ENCODE measurements around the gene DIS3L2.
"Not testable (repeated sequence)": the region's sequence is repeated elsewhere in the genome, so short reads cannot be mapped to it uniquely, and the experiment has no call there.

The DIS3L2 gene

GRCh38 chr2:232176587-232176986 lies 215.1 kb downstream of the DIS3L2 start:
- H4K8ac ChIP-seq (ENCODE audit: low read depth, low read length); H3K18ac ChIP-seq (ENCODE audit: low read length); H3K4me1 ChIP-seq (ENCODE audit: control insufficient read depth in 2 of 2, insufficient read depth in 1 of 2, low read depth in 1 of 2, low read length in 2 of 2); H3K9ac ChIP-seq (ENCODE audit: low read depth, low read length, poor library complexity); H3K36me3 ChIP-seq (replicated peaks in 1 of 2; ENCODE audit: control insufficient read depth in 2 of 2, insufficient read depth in 2 of 2, low read length in 2 of 2); H2BK12ac ChIP-seq (ENCODE audit: low read length); H2BK120ac ChIP-seq (ENCODE audit: low read depth, low read length); H2BK5ac ChIP-seq (ENCODE audit: low read length); H3K27ac ChIP-seq (replicated peaks; ENCODE audit: low read length); H3K27me3 ChIP-seq (ENCODE audit: control insufficient read depth in 3 of 3, insufficient read depth in 3 of 3, low read depth in 1 of 3, low read length in 3 of 3); H3K4me3 ChIP-seq (ENCODE audit: low read length in 2 of 2); H2AK5ac ChIP-seq (ENCODE audit: low read depth, low read length); H2AFZ ChIP-seq (ENCODE audit: low read length); DNase-seq (ENCODE audit: low spot score); H2BK15ac ChIP-seq (ENCODE audit: low read length); H3K4me2 ChIP-seq (ENCODE audit: insufficient read depth, low read length, poor library complexity, severe bottlenecking); H3K4ac ChIP-seq (ENCODE audit: low read length); H3K14ac ChIP-seq (ENCODE audit: low read length); H3K23ac ChIP-seq (ENCODE audit: low read depth, low read length, poor library complexity); H3K9me3 ChIP-seq (replicated peaks in 1 of 2; ENCODE audit: control insufficient read depth in 2 of 2, insufficient read depth in 1 of 2, low read depth in 1 of 2, low read length in 2 of 2); H4K91ac ChIP-seq (ENCODE audit: low read depth, low read length, poor library complexity); H3K79me1 ChIP-seq (ENCODE audit: low read depth, low read length): not testable (repeated sequence)
- WGBS, 2 donors (ENCODE audit: extremely low coverage in 2 of 2, insufficient read length in 2 of 2, insufficient replicate concordance in 1 of 2), result no CpG with 5 or more reads among the region's 5 CpGs

- WGBS, 2 donors (ENCODE audit: extremely low coverage in 2 of 2, insufficient read length in 2 of 2, insufficient replicate concordance in 1 of 2), result no CpG with 5 or more reads among the region's 2 CpGs
- no peak for DNase-seq (ENCODE audit: low spot score)
- H2AK5ac ChIP-seq (ENCODE audit: low read depth, low read length), result no peak overlapping the region
- no peak overlapping the region for H4K8ac ChIP-seq (ENCODE audit: low read depth, low read length)
- no peak overlapping the region for H2BK120ac ChIP-seq (ENCODE audit: low read depth, low read length)
- H2AFZ ChIP-seq (ENCODE audit: low read length), result no peak overlapping the region
- no peaks in the 10 kb centered on the region for H3K27me3 ChIP-seq (ENCODE audit: control insufficient read depth in 3 of 3, insufficient read depth in 3 of 3, low read depth in 1 of 3, low read length in 3 of 3)
- no peaks in the 10 kb centered on the region for H3K4me1 ChIP-seq (ENCODE audit: control insufficient read depth in 2 of 2, insufficient read depth in 1 of 2, low read depth in 1 of 2, low read length in 2 of 2)
- no peak overlapping the region for H2BK5ac ChIP-seq (ENCODE audit: low read length)
- no peaks in the 10 kb centered on the region for H3K79me1 ChIP-seq (ENCODE audit: low read depth, low read length)
- H3K14ac ChIP-seq (ENCODE audit: low read length), result no peak overlapping the region
- no peak overlapping the region for H3K9ac ChIP-seq (ENCODE audit: low read depth, low read length, poor library complexity)
- no peak overlapping the region for H3K4me2 ChIP-seq (ENCODE audit: insufficient read depth, low read length, poor library complexity, severe bottlenecking)
- no peak overlapping the region for H2BK15ac ChIP-seq (ENCODE audit: low read length)
- H3K23ac ChIP-seq (ENCODE audit: low read depth, low read length, poor library complexity), result no peak overlapping the region
- no peak overlapping the region for H4K91ac ChIP-seq (ENCODE audit: low read depth, low read length, poor library complexity)
- no peak overlapping the region for H2BK12ac ChIP-seq (ENCODE audit: low read length)
- no peaks in the 10 kb centered on the region for H3K36me3 ChIP-seq (replicated peaks in 1 of 2; ENCODE audit: control insufficient read depth in 2 of 2, insufficient read depth in 2 of 2, low read length in 2 of 2)
- H3K4ac ChIP-seq (ENCODE audit: low read length), result no peak overlapping the region
- no peak overlapping the region for H3K18ac ChIP-seq (ENCODE audit: low read length)
- H3K27ac ChIP-seq (replicated peaks; ENCODE audit: low read length), result no peak overlapping the region
- no peaks in the 10 kb centered on the region for H3K9me3 ChIP-seq (replicated peaks in 1 of 2; ENCODE audit: control insufficient read depth in 2 of 2, insufficient read depth in 1 of 2, low read depth in 1 of 2, low read length in 2 of 2)
- no peak overlapping the region for H3K4me3 ChIP-seq (ENCODE audit: low read length in 2 of 2)
Observed at GRCh38 chr2:232183279-232183678, 221.8 kb downstream of the DIS3L2 start.

- no peak overlapping the region for H2AFZ ChIP-seq (ENCODE audit: low read length)
Observed at GRCh38 chr2:232184346-232184745, 222.8 kb downstream of the DIS3L2 start.

GRCh38 chr2:232190796-232191195 lies 229.3 kb downstream of the DIS3L2 start:
- Histone ChIP-seq H3K4ac (ENCODE audit: low read length) (no peak overlapping the region), H2AK5ac (ENCODE audit: low read depth, low read length) (no peak overlapping the region), H3K36me3 (replicated peaks in 1 of 2; ENCODE audit: control insufficient read depth in 2 of 2, insufficient read depth in 2 of 2, low read length in 2 of 2) (no peaks in the 10 kb centered on the region), H3K23ac (ENCODE audit: low read depth, low read length, poor library complexity) (no peak overlapping the region), H2BK12ac (ENCODE audit: low read length) (no peak overlapping the region), H2BK5ac (ENCODE audit: low read length) (no peak overlapping the region), H3K9me3 (replicated peaks in 1 of 2; ENCODE audit: control insufficient read depth in 2 of 2, insufficient read depth in 1 of 2, low read depth in 1 of 2, low read length in 2 of 2) (peaks cover 2 to 5% of the 10 kb centered on the region in 2 donors), H2BK15ac (ENCODE audit: low read length) (no peak overlapping the region), H4K8ac (ENCODE audit: low read depth, low read length) (no peak overlapping the region), H4K91ac (ENCODE audit: low read depth, low read length, poor library complexity) (no peak overlapping the region), H3K4me1 (ENCODE audit: control insufficient read depth in 2 of 2, insufficient read depth in 1 of 2, low read depth in 1 of 2, low read length in 2 of 2) (no peaks in the 10 kb centered on the region), H3K4me2 (ENCODE audit: insufficient read depth, low read length, poor library complexity, severe bottlenecking) (no peak overlapping the region), H3K4me3 (ENCODE audit: low read length in 2 of 2) (no peak overlapping the region), H3K14ac (ENCODE audit: low read length) (no peak overlapping the region), H3K9ac (ENCODE audit: low read depth, low read length, poor library complexity) (no peak overlapping the region), H3K27ac (replicated peaks; ENCODE audit: low read length) (no peak overlapping the region), H3K79me1 (ENCODE audit: low read depth, low read length) (no peaks in the 10 kb centered on the region), H2AFZ (ENCODE audit: low read length) (no peak overlapping the region), H2BK120ac (ENCODE audit: low read depth, low read length) (no peak overlapping the region), H3K18ac (ENCODE audit: low read length) (no peak overlapping the region), H3K27me3 (ENCODE audit: control insufficient read depth in 3 of 3, insufficient read depth in 3 of 3, low read depth in 1 of 3, low read length in 3 of 3) (no peaks in the 10 kb centered on the region)
- DNase-seq (ENCODE audit: low spot score), result no peak
- WGBS, 2 donors (ENCODE audit: extremely low coverage in 2 of 2, insufficient read length in 2 of 2, insufficient replicate concordance in 1 of 2), result no CpG with 5 or more reads among the region's 2 CpGs

More at GRCh38 chr2:232184346-232184745, 222.8 kb downstream of the DIS3L2 start:
- Histone ChIP-seq H2BK5ac (ENCODE audit: low read length) (no peak overlapping the region), H3K9me3 (replicated peaks in 1 of 2; ENCODE audit: control insufficient read depth in 2 of 2, insufficient read depth in 1 of 2, low read depth in 1 of 2, low read length in 2 of 2) (no peaks in the 10 kb centered on the region), H2AK5ac (ENCODE audit: low read depth, low read length) (no peak overlapping the region), H3K14ac (ENCODE audit: low read length) (no peak overlapping the region), H3K4ac (ENCODE audit: low read length) (no peak overlapping the region), H4K8ac (ENCODE audit: low read depth, low read length) (no peak overlapping the region), H2BK15ac (ENCODE audit: low read length) (no peak overlapping the region), H3K4me2 (ENCODE audit: insufficient read depth, low read length, poor library complexity, severe bottlenecking) (no peak overlapping the region), H3K18ac (ENCODE audit: low read length) (no peak overlapping the region), H3K4me1 (ENCODE audit: control insufficient read depth in 2 of 2, insufficient read depth in 1 of 2, low read depth in 1 of 2, low read length in 2 of 2) (no peaks in the 10 kb centered on the region), H4K91ac (ENCODE audit: low read depth, low read length, poor library complexity) (no peak overlapping the region), H3K9ac (ENCODE audit: low read depth, low read length, poor library complexity) (no peak overlapping the region), H3K23ac (ENCODE audit: low read depth, low read length, poor library complexity) (no peak overlapping the region), H3K27ac (replicated peaks; ENCODE audit: low read length) (no peak overlapping the region), H2BK120ac (ENCODE audit: low read depth, low read length) (no peak overlapping the region), H3K79me1 (ENCODE audit: low read depth, low read length) (no peaks in the 10 kb centered on the region), H3K27me3 (ENCODE audit: control insufficient read depth in 3 of 3, insufficient read depth in 3 of 3, low read depth in 1 of 3, low read length in 3 of 3) (no peaks in the 10 kb centered on the region), H3K4me3 (ENCODE audit: low read length in 2 of 2) (no peak overlapping the region), H2BK12ac (ENCODE audit: low read length) (no peak overlapping the region), H3K36me3 (replicated peaks in 1 of 2; ENCODE audit: control insufficient read depth in 2 of 2, insufficient read depth in 2 of 2, low read length in 2 of 2) (no peaks in the 10 kb centered on the region)
- WGBS, 2 donors (ENCODE audit: extremely low coverage in 2 of 2, insufficient read length in 2 of 2, insufficient replicate concordance in 1 of 2), result no CpG with 5 or more reads among the region's 6 CpGs
- no peak for DNase-seq (ENCODE audit: low spot score)
